HFFc6 (cell line): ENCODE results near the gene CRYGN. TPM values are rescaled to one million over a fixed set of nuclear protein-coding genes. Genes with fewer than 3 reads are reported as not detected.

ENCODE experiments used
- DNase-seq: peaks from one replicate; pipeline ENCODE4 v3.0.0-alpha.2; 2018
- H3K27ac Mint-ChIP-seq: 2 replicates; pipeline ENCODE4 v1.8.0; 2020; ENCODE audit warnings: mild to moderate bottlenecking, mixed read lengths
- H3K27me3 Mint-ChIP-seq: 2 replicates; pipeline ENCODE4 v1.8.0; 2021; ENCODE audit warnings: mild to moderate bottlenecking, moderate library complexity, mixed read lengths; ENCODE audit not compliant: insufficient read depth
- H3K36me3 Mint-ChIP-seq: 2 replicates; pipeline ENCODE4 v1.8.0; 2021; ENCODE audit warnings: low read depth, mixed read lengths
- H3K4me1 Mint-ChIP-seq: 2 replicates; pipeline ENCODE4 v1.8.0; 2020; ENCODE audit warnings: low read depth, mixed read lengths
- H3K4me3 Mint-ChIP-seq: 2 replicates; pipeline ENCODE4 v1.8.0; 2020; ENCODE audit warnings: mild to moderate bottlenecking, moderate library complexity, mixed read lengths
- H3K9me3 Mint-ChIP-seq: 2 replicates; pipeline ENCODE4 v1.8.0; 2020; ENCODE audit warnings: mild to moderate bottlenecking, mixed read lengths
- total RNA-seq, 6 experiments: library from RNA; stranded (reverse); fragmentation: NEBNext Ultra II Directional; extraction: Animal tissue kit (Norgen Biotek cat#: 25700); gene quantifications; 2 replicates in 1 of 6; 3 replicates in 5 of 6; pipeline ENCODE4 v1.2.3, GENCODE V29; 2021
- TF ChIP-seq, protein P1 (sequence below): fragments of 200-600 bp; sonication (generic); IDR thresholded peaks from 2 replicates; pipeline ENCODE4 v1.5.0; 2021; ENCODE audit warnings: antibody characterized with exemption, mild to moderate bottlenecking

Gene CRYGN
- total RNA-seq, 6 experiments from 2014 or later = not detected

DNA sequence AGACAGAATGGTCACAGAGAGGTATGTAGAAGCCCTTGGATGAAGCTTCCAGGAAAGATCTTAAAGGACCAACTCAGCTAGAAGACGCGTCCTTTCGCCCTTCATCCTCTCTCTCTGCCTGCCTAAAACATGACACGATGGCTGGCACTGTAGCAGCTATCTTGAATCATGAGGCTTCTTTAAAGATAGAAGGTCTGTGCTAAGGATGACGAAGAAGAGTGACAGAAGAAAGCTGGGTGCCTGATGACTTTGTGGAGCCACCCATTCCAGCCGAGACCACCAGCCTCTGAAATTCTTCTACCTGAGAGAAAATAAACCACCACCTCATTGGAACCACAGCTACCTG, 55.6 kb downstream of the CRYGN start:
- DNase-seq = no peak
- Mint-ChIP-seq H3K27ac (no peak overlapping the region), H3K4me3 (no peak overlapping the region), H3K4me1 (no peaks in the 10 kb centered on the region), H3K9me3 (no peaks in the 10 kb centered on the region), H3K36me3 (no peaks in the 10 kb centered on the region), H3K27me3 (peaks cover 38% of the 10 kb centered on the region)
- TF ChIP-seq, protein P1, sequence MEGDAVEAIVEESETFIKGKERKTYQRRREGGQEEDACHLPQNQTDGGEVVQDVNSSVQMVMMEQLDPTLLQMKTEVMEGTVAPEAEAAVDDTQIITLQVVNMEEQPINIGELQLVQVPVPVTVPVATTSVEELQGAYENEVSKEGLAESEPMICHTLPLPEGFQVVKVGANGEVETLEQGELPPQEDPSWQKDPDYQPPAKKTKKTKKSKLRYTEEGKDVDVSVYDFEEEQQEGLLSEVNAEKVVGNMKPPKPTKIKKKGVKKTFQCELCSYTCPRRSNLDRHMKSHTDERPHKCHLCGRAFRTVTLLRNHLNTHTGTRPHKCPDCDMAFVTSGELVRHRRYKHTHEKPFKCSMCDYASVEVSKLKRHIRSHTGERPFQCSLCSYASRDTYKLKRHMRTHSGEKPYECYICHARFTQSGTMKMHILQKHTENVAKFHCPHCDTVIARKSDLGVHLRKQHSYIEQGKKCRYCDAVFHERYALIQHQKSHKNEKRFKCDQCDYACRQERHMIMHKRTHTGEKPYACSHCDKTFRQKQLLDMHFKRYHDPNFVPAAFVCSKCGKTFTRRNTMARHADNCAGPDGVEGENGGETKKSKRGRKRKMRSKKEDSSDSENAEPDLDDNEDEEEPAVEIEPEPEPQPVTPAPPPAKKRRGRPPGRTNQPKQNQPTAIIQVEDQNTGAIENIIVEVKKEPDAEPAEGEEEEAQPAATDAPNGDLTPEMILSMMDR = no peak

DNA sequence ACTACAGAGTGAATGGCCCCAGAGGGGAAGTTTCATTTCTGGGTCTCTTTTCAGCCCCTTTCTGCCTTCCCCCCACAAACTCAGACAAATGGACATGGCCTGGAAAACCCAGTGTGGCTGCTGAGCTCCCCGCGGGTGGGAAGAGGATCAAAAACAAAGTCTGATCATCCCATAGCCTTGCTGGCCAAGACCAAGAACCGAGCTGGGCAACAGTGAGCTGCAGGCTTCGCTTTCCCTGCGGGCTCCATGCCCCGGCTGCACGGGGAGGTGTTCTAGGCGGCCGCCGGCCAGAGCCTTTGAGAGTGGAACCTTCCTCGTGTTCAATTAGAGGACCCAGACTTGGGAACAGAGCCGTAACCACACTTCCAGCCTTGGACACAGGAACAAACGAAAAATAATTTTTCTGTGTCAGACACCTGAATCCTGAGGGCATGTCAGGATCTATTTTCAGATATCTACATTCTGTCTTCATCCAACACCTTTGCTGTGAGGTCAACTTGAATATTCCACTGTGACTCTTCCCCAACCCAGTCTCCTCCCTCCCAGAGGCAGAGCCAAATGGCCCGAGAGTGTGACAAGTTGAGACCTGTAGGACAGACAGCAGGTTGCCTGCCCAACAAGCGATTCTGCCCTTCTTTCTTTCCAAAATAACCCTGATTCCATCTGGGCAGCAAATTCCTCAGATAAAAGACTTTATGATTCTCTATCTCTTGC, 56.1 kb downstream of the CRYGN start:
- Mint-ChIP-seq H3K4me3 (no peak overlapping the region), H3K27me3 (peaks cover 36% of the 10 kb centered on the region), H3K4me1 (no peaks in the 10 kb centered on the region), H3K9me3 (no peaks in the 10 kb centered on the region), H3K27ac (no peak overlapping the region), H3K36me3 (no peaks in the 10 kb centered on the region)
- DNase-seq = no peak
- TF ChIP-seq, protein P1 = no peak

DNA sequence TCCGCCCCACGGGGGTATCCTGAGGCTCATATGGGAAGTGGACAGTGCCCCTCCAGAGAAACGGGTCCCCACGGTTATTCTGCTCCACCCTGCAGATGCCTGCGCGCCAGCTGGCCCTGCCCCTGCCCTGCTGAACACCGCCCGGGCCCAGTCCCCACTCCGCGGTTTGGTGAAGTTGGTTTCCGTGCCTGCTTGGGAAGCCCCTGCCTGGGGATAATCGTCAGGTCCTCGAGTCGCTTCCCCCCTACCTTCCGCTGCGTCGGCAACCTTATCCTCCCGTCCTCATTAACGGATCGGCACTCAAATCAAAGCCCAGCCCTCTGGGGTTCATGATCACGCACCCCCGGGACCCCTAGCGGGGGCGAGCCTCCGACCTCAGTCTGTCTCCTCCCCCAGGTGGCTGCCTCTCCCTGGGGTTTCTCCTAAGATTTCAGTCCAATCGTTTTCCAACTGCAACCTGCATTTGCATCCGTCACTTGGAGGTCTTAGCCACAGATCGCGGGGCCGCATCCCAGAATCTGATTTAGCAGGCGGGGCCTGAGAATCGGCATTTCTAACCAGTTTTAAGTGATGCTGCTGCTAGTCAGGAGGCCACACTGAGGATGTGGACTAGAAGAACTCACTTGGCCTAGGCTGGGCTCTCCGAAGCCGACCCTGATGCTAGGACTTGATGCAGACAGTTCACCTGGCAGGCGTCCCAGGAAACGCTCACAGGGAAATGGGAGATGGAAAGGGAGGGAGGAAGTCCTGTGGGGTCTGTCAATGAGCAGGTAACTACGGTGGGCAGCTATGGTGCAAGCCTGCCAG, 57.7 kb downstream of the CRYGN start:
- TF ChIP-seq, protein P1 = no peak
- Mint-ChIP-seq H3K4me1 (no peaks in the 10 kb centered on the region), H3K27me3 (peaks cover 32% of the 10 kb centered on the region), H3K4me3 (no peak overlapping the region), H3K36me3 (no peaks in the 10 kb centered on the region), H3K27ac (no peak overlapping the region), H3K9me3 (no peaks in the 10 kb centered on the region)
- DNase-seq = no peak

DNA sequence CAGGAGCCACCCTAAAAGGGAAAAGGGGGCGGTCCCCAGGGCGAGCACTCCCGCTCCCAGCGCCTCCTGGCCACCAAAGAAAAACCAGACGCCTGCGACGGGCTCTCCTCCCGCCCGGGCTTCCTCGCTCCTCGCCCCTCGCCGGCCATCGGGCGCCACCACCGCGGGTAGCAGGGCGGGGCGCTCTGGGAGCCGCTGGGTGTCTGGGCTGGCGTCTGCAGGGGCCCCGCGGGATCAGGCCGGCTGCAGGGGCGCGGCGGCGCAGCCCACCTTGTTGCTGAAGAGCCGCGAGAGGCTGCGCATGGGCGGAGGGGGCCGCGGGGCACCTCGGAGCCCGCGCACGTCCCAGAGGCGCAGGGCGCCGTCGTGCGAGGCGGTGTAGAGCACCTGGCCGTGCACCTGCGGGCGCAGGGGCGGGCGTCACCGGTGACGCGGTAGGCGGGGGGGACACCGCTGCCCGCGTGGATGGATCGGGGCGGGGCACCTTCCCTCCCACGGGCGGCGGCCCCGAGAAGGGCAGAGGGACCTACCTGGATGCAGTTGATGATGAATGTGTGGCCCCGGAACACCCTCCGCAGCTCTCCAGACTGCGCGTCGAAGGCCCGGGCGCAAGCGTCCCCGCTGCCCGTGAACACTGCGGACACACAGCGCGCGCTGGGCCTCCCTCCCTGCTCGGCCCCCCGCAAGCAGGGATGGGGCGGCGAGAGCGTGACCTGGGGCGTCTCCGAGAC, 58.4 kb downstream of the CRYGN start:
- Mint-ChIP-seq H3K4me3 (no peak overlapping the region), H3K27me3 (peaks cover 29% of the 10 kb centered on the region), H3K4me1 (no peaks in the 10 kb centered on the region), H3K9me3 (no peaks in the 10 kb centered on the region), H3K36me3 (no peaks in the 10 kb centered on the region), H3K27ac (no peak overlapping the region)
- TF ChIP-seq, protein P1 = no peak
- no peak for DNase-seq

DNA sequence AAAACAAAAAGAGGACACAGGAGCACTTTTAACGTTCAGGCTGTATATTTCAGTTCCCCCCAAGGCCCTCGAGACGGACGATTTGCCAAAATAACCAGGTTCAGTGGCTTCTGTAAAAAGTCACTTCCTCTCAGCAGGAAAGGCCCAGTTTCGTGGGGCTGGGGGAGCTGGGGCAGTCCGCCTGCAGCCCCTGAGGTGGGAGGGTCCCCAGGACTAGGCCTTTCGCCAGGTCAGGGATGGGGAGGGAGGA, 58.9 kb downstream of the CRYGN start:
- Mint-ChIP-seq H3K9me3 (no peaks in the 10 kb centered on the region), H3K27ac (no peak overlapping the region), H3K4me3 (no peak overlapping the region), H3K27me3 (peaks cover 24% of the 10 kb centered on the region), H3K36me3 (no peaks in the 10 kb centered on the region), H3K4me1 (no peaks in the 10 kb centered on the region)
- no peak for DNase-seq
- TF ChIP-seq, protein P1 = no peak
